GM21737 (cell line): ENCODE results near the gene CIITA.
"Not testable (repeated sequence)": the region's sequence is repeated elsewhere in the genome, so short reads cannot be mapped to it uniquely, and the experiment has no call there.

Experiments used
- ATAC-seq: cut with Tn5 transposase; IDR thresholded peaks from one replicate; pipeline ENCODE4 v1.9.1; 2021; ENCODE audit warnings: mild to moderate bottlenecking, moderate library complexity; ENCODE audit not compliant: unreplicated experiment

Gene CIITA

DNA sequence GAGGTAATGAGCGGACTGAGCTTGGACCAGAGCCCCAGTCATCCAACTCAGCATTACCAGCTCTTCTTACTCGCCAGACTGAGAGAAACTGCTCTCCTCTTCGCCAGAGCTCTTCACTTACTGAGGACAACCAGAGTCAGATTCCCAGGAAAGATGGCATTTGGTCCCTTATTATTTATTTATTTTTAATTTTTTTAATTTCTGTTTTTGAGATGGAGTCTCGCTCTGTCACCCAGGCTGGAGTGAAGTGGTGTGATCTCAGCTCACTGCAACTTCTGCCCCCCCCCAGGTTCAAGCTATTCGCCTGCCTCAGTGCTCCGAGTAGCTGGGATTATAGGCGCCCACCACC is 42.0 kb downstream of the CIITA start:
- no peak for ATAC-seq

DNA sequence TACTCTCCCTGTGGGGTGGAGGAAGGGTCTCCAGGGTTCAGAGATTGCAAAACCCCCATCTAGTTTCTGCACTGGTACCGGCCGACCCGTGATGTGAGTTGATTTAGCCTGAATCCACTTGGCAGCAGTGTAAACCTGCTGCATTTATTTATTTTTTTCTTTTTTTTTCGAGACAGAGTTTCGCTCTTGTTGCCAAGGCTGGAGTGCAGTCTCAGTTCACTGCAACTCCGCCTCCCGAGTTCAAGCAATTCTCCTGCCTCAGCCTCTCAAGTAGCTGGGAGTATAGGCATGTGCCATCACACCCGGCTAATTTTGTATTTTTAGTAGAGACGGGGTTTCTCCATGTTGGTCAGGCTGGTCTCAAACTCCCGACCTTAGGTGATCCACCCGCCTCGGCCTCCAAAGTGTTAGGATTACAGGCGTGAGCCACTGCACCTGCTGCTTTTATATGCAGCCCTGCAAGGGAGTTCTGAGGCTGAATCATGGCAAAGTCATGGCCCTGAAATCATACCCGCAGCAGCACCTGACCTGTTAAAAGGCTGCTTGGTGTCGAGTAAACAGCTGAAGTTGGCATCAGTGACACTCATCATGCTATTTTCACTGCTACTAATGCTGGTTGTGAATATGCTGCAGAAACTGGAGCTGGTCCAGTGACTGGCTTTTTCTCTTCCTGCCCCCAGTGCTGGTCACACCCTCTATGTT is 43.9 kb downstream of the CIITA start:
- ATAC-seq, result no peak

DNA sequence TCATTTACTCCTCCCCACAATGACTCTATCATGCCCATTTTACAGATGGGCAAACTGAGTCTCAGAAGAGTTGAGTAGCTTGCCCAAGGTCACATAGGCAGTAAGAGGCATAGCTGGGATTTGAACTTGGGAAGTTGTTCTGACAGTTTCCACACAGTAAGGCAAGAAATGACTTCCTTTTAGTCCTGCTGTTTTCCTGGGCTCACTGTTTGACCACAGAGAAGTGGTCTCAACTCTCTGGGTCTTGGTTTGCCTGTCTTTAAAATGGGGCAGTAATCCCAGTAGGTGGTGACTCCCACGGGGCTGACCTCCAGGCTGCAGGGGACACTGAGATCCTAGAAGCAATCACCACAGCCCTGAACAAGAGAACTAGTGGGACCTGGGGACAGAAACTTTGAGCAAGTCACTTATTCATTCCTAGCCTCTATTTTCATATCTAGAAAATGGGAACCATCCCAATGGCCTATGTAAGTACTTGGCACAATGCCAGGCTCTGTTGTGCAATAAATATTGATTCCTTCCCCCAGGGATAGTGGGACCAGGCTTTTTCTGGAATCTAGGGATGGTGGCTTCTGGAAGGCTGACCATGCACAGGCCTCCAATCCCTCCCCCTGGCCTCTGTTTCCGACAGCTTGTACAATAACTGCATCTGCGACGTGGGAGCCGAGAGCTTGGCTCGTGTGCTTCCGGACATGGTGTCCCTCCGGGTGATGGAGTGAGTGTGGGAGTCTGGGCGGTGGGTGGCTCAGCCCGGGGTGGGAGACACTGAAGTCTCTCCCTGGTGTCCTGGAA is 44.7 kb downstream of the CIITA start:
- ATAC-seq, result no peak

DNA sequence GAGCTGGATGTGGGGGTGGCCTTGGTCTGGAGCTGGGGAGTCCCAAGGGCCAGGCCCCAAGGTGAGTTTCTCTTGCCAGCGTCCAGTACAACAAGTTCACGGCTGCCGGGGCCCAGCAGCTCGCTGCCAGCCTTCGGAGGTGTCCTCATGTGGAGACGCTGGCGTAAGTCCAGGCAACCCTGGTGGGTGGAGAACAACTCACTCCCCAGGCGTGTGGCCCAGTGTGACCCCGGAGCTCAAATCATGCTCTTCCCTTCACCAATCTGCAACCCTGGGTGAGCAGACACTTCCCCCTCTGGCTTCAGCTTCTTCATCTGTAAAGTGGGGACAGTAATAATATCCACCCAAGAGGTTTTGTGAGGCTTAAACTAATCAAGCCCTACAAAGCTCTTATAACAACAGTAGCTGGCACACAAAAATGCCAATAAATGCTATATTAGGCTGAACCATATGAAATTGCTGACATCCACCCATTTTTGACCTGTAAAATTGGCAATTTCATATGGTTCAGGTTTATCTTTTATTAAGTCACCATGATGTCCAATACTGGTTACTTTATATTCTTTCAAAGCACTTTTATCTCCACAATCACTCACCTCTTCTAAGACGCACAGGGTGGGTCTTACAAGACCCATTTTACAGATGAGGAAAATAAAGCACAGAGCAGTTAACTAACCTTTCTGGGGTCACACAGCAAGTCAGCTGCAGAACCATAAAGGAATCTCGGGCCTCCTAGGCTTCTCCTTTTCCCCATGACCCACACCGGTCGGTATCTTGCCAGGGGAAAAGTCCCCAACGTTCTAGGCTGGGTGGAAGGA is 45.5 kb downstream of the CIITA start:
- ATAC-seq, result no peak

DNA sequence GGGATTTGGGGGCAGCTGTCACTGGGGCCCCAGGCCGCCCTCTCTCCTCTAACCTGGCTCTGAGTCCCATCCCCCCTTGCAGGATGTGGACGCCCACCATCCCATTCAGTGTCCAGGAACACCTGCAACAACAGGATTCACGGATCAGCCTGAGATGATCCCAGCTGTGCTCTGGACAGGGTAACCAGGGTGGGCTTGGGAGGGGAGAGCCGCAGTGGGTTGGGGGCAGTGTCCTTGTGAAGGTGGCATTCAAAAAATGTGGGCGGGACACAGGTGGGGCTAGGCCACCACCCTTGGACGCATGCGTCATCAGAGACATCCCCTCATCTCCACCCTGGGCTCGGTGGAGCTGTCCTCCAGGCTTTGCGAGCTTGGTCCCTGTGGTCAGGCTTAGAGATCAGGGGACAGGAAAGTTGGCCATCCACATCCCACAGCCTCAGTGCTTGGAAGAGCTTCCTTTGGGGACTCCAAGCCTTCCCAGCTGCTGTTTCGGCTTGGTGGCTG is 46.2 kb downstream of the CIITA start:
- no peak for ATAC-seq

DNA sequence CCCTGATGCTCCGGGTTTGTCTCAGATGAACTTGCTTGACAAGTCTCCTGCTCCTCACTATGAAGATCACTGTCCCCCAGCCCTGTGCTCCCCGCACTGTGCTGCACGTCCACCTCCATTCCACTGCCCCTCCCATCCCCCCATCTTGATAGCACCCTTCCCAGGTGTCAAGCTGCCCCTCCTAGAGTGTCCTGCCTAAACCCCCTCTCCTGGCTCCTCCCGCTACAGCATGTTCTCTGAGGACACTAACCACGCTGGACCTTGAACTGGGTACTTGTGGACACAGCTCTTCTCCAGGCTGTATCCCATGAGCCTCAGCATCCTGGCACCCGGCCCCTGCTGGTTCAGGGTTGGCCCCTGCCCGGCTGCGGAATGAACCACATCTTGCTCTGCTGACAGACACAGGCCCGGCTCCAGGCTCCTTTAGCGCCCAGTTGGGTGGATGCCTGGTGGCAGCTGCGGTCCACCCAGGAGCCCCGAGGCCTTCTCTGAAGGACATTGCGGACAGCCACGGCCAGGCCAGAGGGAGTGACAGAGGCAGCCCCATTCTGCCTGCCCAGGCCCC is 46.7 kb downstream of the CIITA start:
- ATAC-seq, result no peak

DNA sequence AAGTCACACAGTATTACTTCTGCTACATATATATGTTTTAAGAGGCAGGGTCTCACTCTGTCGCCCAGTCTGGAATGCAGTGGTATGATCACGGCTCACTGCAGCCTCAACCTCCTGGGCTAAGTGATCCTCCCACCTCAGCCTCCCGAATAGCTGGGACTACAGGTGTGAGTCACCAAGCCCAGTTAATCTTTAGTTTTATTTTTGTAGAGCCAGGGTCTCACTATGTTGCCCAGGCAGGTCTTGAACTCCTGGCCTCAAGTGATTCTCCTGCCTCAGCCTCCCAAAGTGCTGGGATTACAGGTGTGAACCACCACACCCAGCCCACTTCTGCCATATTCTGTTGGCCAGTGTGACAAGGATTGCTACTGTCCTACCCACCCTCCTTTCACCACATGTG is 48.3 kb downstream of the CIITA start:
- ATAC-seq, result not testable (repeated sequence)

DNA sequence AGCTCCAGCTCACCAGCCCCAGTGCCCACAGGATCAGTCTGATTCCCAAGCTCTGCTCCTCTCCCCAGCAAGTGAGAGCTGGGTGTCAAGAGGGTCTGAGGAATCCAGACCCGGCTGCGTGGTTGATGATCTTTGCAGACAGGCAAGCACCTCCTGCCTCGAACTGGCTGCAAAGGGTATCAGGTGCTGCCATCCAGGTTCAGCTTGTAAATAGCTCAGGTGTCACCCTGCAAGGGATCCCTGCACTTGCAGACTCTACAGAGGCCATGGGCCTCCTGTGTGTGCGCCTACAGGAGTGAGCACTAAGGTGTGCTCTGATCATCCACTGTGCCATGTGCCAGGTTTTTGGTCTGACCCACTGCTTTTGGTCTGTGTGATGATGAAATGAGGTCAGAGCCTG is 49.1 kb downstream of the CIITA start:
- ATAC-seq, result no peak

DNA sequence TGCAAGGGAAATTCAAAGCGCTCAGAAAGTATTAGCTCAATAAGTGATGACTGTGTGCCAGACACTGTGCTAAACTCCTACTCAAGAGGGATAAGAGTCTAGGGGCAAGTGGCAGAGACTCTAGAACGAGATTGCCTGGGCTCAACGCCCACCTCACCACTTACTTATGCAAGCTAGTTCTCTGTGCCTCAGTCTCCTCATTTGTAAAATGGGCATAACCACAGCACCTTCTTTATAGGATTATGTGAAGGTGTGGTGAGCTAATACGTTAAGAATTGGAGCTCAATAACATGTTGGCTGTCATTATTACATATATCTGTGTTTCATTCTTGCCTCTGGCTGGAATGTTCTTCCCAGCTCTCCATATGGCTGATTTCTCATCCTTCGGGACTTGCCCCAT is 49.9 kb downstream of the CIITA start:
- ATAC-seq, result no peak

DNA sequence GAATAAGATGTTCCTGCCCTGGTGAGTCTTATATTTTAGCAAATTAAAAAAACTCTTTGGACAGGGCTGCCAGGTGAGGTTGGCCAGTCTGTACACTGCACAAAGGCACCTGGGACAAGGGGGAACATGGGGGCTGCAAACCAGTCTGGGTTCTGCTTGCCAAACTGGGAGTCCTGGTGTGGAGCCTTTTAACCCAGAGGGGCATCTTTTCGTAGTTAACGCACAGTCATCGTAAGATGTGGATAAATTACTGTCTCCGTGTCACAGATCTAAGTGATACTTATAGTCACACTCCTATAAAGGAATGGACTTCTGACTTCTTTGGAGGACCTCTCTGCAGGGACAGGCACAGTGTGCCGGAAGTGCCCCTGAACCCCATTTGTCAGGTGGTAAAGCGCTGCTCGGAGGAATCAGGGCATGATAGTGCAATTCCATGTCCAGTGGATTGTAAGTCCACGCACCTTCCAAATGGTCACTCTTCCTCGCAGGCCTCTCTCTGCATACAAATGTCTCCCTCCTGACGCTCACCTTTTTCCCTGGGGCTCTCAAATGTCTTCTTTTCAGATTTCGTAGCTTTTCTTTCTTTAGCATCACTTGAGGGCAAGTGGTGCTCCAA is 50.6 kb downstream of the CIITA start:
- no peak for ATAC-seq

DNA sequence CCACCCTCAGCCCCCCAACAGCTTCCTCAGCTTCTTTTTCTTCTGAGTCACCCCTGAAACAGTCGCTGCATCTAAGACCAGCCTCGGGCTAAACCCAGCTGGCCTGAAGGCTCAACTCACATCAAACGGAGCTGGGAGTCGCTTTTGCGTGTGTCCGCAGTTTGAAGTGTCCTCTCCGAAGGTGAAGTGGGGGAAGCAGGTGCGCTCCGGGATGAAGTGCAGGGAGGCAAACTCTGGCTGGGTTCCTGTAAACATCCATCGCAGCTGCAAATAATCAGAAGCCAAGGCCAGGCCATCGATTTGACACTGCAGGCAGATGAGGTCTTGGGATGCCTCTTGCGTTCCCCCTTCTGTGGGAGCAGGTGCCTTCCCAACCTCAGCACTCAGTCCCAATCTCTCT is 52.1 kb downstream of the CIITA start:
- not testable (repeated sequence) for ATAC-seq

DNA sequence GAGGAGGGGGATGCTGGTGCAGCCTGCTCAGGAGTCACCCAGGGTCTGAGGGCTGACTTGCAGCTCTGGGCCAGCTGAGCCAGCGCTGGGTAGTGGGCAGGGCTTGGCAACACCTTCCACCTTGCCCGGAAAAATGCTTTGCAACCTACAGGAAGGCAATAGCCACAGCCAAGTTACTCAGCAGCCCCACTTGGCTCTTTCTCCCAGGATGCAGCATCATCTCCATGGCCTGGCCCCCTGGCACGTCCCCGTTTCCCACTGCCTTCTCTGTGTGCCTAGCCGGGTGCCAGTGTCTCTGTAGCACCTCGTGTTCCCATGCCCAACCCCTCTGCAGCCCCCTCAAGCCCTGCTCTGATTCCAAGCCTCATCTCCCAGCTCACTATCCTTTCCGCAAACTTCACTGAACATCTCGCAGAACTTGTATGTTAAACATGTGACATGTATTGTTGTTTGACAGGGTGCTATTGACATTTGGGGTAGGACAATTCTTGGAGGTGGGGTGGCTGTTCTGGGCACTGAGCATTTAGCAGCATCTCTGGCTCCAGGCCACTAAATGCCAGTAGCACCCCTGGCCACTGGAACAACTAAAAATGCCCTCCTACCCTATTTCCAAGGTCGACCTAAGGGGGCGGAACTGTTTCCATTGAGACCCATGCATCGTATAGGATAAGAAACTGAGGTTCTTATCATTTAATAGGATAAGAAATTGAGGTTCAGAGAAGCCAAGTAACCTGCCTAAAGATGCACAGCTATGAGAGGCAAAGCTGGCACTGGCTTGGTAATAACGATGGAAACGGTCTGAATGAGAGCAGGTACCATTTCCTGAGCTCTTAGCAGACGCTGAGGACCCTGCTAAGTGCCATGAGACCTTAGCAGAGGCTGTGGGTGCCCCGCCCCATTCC is 53.1 kb downstream of the CIITA start:
- ATAC-seq, result no peak

DNA sequence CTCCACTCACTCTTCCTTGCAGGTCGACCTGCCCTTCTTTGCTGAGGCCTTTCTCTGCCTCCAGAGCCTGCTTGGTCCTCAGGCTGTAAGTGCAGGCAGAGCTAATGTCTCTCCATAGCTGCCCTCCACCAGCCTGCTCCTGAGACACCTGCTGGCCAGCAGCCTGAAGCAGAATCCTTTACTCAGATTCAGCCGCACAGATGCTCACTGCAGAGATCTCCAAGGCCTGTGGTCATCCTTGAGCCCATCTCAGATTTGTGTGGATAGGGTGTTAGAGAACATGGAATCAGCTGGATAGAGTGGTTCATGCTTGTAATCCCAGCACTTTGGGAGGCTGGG is 53.7 kb downstream of the CIITA start:
- ATAC-seq, result no peak

DNA sequence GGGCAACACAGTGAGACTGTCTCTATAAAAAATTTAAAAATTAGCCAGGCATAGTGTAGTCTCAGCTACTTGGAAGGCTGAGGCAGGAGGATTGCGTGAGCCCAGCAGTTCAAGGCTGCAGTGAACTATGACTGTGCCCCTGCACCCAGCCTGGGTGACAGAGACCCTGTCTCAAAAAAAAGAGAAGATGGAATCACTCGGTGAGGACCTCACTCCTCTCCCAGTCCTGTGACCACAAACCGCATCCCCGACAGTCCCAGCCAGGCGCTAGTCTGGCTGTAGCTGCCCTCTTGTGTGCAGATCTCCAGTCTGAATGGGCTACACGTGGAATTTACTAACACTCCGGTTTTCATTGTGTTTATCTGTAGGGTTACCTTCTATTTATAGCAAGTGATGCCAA is 54.1 kb downstream of the CIITA start:
- no peak for ATAC-seq

DNA sequence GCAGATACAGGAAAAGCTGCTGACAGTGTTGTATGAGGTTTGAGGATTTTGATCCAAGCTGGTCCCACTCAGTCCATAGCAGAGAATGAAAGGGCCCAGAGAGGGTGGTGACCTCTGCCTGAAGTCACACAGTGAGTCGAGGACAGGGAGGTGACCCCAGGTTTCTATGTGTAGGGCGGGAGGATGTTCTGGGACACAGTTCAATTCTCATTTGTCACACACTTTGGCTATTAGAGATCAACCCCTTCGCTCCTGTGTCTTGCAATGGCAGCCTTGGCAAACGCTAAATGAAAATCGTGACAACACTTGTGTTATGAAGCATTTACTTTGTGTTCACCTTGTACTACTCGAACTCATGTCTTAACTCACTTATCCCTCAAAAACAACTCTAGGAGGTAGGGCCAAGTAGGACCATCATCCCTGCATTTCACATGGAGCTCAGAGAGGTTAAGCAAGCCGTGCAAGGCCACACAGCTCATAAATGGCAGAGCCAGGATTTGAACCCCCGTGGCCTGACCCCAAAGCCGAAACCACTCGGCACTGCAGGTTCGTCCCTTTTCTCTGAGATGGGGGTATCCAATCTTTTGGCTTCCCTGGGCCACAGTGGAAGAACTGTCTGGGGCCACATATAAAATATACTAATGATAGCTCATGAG is 55.1 kb downstream of the CIITA start:
- no peak for ATAC-seq

DNA sequence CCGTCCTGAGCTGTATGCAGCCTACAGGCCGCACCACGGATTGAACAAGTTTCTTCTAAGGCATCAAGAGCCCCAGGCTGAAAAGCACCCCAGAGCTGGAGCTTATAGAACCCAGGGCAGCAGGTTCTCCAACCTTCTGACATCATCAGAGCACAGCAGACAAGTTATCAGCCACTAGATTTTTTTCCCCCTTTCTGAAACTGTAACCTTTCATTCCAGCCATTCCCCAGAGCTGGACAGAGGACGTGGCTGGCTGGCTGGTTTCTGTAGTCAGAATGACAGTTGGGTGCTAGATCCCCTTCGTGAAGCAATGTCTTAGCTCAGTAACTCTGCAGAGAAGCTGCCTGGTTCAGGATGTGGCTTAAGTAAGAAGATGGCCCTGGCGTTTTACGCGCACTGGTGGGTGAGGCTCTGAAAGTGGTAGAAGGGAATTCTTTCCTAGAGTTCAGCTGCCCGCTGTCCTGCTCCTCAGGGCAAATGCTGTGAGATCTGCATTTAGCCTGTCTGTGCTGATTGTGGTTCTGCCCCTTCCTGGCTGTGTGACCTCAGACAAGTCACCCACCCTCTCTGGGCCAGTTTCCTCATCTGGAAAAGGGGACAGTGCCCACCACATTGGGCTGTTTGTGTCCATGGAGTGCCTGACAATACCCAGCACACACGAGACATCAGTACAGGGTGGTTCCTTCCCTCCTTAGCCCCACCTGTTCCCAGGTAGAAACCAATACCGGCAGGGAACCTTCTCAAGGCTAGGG is 56.1 kb downstream of the CIITA start:
- ATAC-seq, result no peak

DNA sequence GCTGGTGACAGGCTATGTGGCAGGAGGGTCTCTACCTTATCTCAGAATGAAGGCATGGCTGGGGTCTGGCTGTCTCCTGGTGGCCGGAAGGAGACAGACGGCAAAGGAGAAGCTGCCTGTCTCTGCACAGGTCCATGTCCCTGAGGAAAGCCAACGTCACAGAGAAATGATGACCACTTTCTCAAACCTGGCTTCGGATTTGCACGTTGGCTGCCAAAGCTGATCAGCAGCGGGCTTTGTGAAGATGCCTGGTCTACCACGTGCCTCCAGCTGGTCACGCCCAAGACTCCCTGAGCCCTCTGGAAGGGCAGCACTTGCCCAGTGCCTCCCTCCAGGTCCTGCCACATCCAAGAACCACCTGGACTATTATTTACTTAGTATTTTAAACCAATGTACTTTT is 56.9 kb downstream of the CIITA start:
- no peak for ATAC-seq

DNA sequence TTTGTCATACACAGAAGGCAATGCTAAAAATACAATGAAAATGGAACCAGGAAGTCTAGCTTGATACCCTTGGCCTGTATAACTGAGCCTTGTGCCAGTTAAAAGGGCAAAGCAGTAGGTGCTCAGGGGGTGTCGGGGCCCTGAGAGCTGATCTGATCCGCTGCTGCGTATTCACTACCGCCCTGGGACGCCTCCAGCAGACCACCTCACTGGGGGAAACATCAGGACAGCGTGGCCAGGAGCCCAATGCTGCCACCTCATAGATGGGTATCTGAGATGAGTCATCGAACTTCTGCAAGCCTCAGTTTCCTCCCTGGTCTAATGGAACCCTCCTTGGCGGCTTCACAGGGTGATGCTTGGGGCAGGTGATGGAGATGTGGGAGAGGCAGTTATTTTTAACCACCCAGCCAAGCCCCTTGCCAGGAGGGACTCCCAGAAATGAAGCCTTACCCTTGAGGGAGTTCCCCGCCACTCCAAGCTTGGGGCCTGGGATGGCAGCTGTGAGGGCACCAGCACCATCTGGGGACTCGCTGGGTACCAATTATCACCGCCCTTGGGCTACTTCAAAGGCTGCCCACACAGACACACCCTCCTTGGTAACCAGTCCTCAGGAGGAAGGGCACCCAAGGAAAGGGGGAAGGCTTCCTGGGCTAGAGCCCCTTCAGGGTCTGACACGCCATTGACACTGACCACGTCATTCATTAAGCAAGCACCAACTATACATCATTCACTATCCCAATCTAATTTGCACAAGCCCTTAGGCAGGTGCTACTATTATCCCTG is 57.5 kb downstream of the CIITA start:
- ATAC-seq, result no peak
